GM18907 (cell line): ENCODE results near the gene TEX11.

Source experiments
- ATAC-seq: cut with Tn5 transposase; IDR thresholded peaks from one replicate; pipeline ENCODE4 v1.9.1; 2021; ENCODE audit warnings: mild to moderate bottlenecking, moderate library complexity; ENCODE audit not compliant: unreplicated experiment

TEX11 gene

GRCh38 chrX:70504772-70505450, 403.6 kb downstream of the TEX11 start:
- ATAC-seq, result no peak

GRCh38 chrX:70500826-70501225, 407.7 kb downstream of the TEX11 start:
- no peak for ATAC-seq

- no peak for ATAC-seq
Measured at GRCh38 chrX:70498129-70498528, 410.4 kb downstream of the TEX11 start.

- ATAC-seq, result no peak
Measured at GRCh38 chrX:70497026-70497425, 411.5 kb downstream of the TEX11 start.

DNA sequence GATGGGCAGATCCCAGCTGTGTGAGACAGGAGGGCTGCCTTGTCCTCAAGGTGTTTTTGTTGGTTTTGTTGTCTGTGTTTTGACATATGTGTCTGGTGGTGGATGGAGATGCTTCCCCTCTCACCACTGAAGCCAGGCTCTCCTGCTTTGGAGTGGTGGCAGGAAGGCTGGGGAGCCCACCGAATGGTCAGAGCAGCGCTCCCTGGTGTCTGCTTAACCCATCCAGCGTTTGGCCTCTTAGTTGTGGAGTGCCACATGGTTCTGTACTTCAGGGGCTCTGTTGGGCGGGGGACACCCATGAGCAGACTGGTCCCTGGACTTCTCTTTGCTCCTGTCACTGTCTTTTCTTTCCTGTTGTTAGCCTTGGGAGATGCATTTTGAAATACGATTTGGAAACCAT, 412.0 kb downstream of the TEX11 start:
- no peak for ATAC-seq

DNA sequence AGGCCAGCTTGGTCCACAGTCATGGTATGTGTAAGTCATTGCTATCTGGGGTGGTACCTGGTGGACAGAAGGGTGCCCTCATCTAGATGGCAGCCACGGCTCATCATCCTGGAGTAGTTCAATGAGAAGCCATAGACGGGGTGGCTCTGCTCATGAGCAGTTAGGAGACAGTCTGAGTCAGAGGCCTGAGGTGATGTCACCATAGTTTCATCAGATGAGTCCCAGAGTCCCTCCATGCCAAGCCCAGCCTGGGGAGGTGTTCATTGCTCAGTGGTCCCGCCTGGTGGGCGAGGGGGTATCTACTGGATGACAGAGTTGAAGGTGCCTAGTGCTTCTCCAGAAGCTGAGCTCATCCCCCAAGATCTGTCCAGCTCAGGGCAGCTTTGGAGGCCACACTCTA, 414.1 kb downstream of the TEX11 start:
- ATAC-seq, result no peak

DNA sequence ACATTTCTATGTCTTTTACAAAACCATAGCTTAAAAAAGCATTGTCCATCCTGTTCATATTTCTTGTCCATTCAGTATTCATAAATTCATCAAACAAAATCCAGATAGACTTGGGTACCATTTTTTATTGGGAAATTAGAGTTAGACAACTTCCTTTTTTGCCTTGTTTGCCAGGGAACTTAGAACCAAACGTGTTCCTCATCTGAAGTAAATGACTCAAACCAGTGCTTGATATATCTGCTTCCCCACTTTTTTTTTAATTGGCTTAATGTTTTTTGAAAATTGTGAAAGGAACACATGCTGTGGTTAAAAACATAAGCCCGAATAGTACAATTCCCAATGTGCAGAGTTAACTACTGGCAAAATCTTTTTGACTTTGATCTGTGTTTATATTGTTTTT, 419.7 kb downstream of the TEX11 start:
- no peak for ATAC-seq

GRCh38 chrX:70485466-70485865, 423.0 kb downstream of the TEX11 start:
- no peak for ATAC-seq

- ATAC-seq, result no peak
Measured at GRCh38 chrX:70482300-70482699, 426.2 kb downstream of the TEX11 start.

DNA sequence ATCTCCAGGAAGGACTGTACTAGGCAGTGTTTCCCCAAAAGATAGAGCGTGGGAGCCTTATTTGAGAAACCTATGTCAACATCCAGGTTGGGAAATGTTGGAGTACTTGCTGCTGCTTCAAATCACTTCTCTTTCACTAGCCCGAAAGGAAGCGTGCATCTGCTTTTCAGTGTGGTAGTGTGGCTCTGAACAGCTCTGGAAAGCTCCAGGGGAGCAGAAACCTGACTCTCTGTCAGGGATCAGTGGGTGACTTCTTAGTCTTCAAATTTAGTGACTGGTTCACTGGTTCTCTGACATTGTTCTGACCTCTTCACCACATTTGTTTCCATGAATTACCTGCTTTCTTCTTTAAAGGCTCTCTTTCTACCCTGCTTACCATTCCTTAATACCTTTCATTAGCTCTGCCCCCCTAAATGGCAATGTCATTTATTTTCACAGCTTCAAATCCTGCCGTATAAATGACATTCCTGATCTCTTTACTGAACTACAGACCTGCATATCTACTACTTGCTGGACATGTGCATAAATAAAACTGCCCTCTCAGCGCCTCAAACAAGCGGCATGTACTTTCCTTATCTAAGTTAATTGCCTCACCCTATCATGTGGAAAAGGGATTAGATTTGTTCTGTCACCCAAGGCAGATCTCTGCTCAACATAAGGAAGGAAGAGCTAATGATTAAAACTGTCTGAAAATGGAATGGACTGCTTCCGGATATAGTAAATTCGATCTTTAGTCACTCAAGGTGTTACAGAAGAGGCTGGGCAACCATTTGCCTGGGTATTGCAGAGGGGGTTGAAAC, 426.8 kb downstream of the TEX11 start:
- ATAC-seq, result no peak

DNA sequence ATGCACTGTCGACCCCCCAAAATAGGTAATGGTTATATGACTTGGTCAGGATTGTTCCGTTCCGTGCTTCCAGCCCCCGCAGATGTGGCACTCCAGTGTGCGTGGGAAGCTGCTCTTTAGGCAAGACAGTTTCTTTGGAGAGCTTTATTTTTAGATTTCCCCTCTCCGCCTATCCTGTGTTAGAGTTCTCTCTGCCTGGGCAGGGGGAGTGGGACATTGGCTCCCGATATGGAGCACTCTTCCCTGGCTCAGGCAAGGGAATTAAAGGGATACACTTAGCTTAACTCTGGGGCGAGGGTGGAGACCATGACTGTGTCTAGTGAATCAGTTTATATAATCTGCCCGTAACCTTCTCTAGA, 427.9 kb downstream of the TEX11 start:
- ATAC-seq, result no peak

- ATAC-seq, result no peak
Measured at GRCh38 chrX:70479922-70480659, 428.4 kb downstream of the TEX11 start.

GRCh38 chrX:70479247-70479921, 429.1 kb downstream of the TEX11 start:
- no peak for ATAC-seq
